Upper lobe of left lung (tissue), 4 donors: ENCODE results near the gene TMEM117.

Source experiments
- POLR2A ChIP-seq, 4 donors: fragments of 450-650 bp; IDR thresholded peaks; one replicate each; pipeline ENCODE4 v1.5.1; 2016 to 2017; ENCODE audit warnings: antibody characterized with exemption in 4 of 4, mild to moderate bottlenecking in 2 of 4
- POLR2AphosphoS5 ChIP-seq, 2 donors: sonication (generic); formaldehyde crosslinking; IDR thresholded peaks; one replicate each; pipeline ENCODE4 v1.5.1; 2017; ENCODE audit warnings: antibody characterized with exemption in 2 of 2
- TF ChIP-seq, protein P1 (sequence below), 6 experiments: fragments of 450-650 bp in 4 of 6; fragments of 200-600 bp in 2 of 6; sonication (generic) in 2 of 6; IDR thresholded peaks; one replicate each; pipeline ENCODE4 v1.5.1; 2016 to 2019; ENCODE audit warnings: antibody characterized with exemption in 6 of 6

DNA sequence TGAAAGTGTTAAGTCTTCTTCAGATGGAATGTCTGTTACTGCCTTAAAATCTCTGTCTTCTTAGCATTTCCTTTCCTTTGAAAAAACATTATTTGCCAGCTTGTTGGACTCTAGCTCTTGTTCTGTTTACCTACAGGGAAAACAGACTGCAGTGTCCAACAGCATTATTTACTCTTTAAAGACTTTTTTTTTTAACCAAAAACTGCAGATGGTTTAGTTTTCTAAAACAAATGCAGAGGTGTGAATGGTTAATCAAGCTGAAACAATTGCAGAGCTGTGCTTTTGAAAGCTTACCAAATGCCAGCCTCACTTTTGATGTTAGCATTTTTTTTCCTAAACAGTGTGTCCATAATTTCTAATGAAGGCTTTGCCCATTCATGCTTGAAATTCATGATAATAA lies 323.3 kb downstream of the TMEM117 start:
- TF ChIP-seq POLR2A (IDR thresholded peaks at IDR 0.05) (no peak), POLR2AphosphoS5 (IDR thresholded peaks at IDR 0.05) (no peak)
- TF ChIP-seq, protein P1, sequence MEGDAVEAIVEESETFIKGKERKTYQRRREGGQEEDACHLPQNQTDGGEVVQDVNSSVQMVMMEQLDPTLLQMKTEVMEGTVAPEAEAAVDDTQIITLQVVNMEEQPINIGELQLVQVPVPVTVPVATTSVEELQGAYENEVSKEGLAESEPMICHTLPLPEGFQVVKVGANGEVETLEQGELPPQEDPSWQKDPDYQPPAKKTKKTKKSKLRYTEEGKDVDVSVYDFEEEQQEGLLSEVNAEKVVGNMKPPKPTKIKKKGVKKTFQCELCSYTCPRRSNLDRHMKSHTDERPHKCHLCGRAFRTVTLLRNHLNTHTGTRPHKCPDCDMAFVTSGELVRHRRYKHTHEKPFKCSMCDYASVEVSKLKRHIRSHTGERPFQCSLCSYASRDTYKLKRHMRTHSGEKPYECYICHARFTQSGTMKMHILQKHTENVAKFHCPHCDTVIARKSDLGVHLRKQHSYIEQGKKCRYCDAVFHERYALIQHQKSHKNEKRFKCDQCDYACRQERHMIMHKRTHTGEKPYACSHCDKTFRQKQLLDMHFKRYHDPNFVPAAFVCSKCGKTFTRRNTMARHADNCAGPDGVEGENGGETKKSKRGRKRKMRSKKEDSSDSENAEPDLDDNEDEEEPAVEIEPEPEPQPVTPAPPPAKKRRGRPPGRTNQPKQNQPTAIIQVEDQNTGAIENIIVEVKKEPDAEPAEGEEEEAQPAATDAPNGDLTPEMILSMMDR (IDR thresholded peaks at IDR 0.05): no peak
